GM18507 (cell line): ENCODE results near the gene EFNB2.

Source experiments
- DNase-seq: peaks from one replicate; pipeline ENCODE4 v3.0.0; 2011; ENCODE audit warnings: low read depth; ENCODE audit not compliant: insufficient read length; ENCODE audit errors: extremely low spot score
- FAIRE-seq: peaks from 2 replicates; lab custom pipeline; 2011; peaks lifted over from hg19 to GRCh38; lab: Jason Lieb, UNC

Gene EFNB2

GRCh38 chr13:106490569-106491321 lies 44.7 kb downstream of the EFNB2 start:
- DNase-seq, result no peak
- FAIRE-seq, result peak; percentile 45

GRCh38 chr13:106489849-106490568 lies 45.5 kb downstream of the EFNB2 start:
- no peak for FAIRE-seq

GRCh38 chr13:106488686-106489085 lies 46.8 kb downstream of the EFNB2 start:
- no peak for FAIRE-seq

More at GRCh38 chr13:106489849-106490568, 45.5 kb downstream of the EFNB2 start:
- no peak for DNase-seq

GRCh38 chr13:106488076-106488475 lies 47.4 kb downstream of the EFNB2 start:
- DNase-seq (no peak), FAIRE-seq (no peak)

More at GRCh38 chr13:106488686-106489085, 46.8 kb downstream of the EFNB2 start:
- DNase-seq, result no peak

- FAIRE-seq, result no peak
- no peak for DNase-seq
Observed at GRCh38 chr13:106487129-106487528, 48.3 kb downstream of the EFNB2 start.

- no peak for DNase-seq
- FAIRE-seq, result no peak
Observed at GRCh38 chr13:106486287-106486686, 49.2 kb downstream of the EFNB2 start.

GRCh38 chr13:106484537-106485193 lies 50.8 kb downstream of the EFNB2 start:
- DNase-seq, result no peak
- no peak for FAIRE-seq

- FAIRE-seq, result no peak
- no peak for DNase-seq
Observed at GRCh38 chr13:106484084-106484483, 51.4 kb downstream of the EFNB2 start.

GRCh38 chr13:106481919-106482318 lies 53.5 kb downstream of the EFNB2 start:
- FAIRE-seq, result no peak
- no peak for DNase-seq

GRCh38 chr13:106480351-106480910 lies 55.0 kb downstream of the EFNB2 start:
- FAIRE-seq (no peak), DNase-seq (no peak)

- DNase-seq, result no peak
- FAIRE-seq, result no peak
Observed at GRCh38 chr13:106479929-106480328, 55.5 kb downstream of the EFNB2 start.

- no peak for DNase-seq
- no peak for FAIRE-seq
Observed at GRCh38 chr13:106478116-106478515, 57.3 kb downstream of the EFNB2 start.

GRCh38 chr13:106477303-106477702 lies 58.2 kb downstream of the EFNB2 start:
- DNase-seq, result no peak
- FAIRE-seq, result no peak

- DNase-seq, result no peak
- FAIRE-seq, result no peak
Observed at GRCh38 chr13:106475852-106476251, 59.6 kb downstream of the EFNB2 start.

GRCh38 chr13:106474912-106475311 lies 60.5 kb downstream of the EFNB2 start:
- DNase-seq (no peak), FAIRE-seq (no peak)

GRCh38 chr13:106473154-106473553 lies 62.3 kb downstream of the EFNB2 start:
- no peak for FAIRE-seq
- no peak for DNase-seq

GRCh38 chr13:106472621-106473020 lies 62.8 kb downstream of the EFNB2 start:
- DNase-seq, result no peak
- no peak for FAIRE-seq

- FAIRE-seq (no peak), DNase-seq (no peak)
Observed at GRCh38 chr13:106471957-106472543, 63.4 kb downstream of the EFNB2 start.

GRCh38 chr13:106470576-106470975 lies 64.9 kb downstream of the EFNB2 start:
- DNase-seq, result no peak
- FAIRE-seq, result no peak
